SIG-M5 treated with dmso at 0.1 percent for 504 hours (cell line): ENCODE measurements around the gene FLRT2.

Experiments
- DNase-seq: peaks from one replicate; lab custom pipeline; 2025; ENCODE audit not compliant: unreplicated experiment; lab: John Stamatoyannopoulos, UW

FLRT2 gene

GRCh38 chr14:85558505-85558904, 28.6 kb downstream of the FLRT2 start:
- DNase-seq = no peak

GRCh38 chr14:85562630-85563029, 32.7 kb downstream of the FLRT2 start:
- no peak for DNase-seq

GRCh38 chr14:85564841-85565527, 35.0 kb downstream of the FLRT2 start:
- no peak for DNase-seq

GRCh38 chr14:85565862-85566296, 35.9 kb downstream of the FLRT2 start:
- no peak for DNase-seq

GRCh38 chr14:85566603-85567002, 36.7 kb downstream of the FLRT2 start:
- DNase-seq = no peak

GRCh38 chr14:85572011-85572410, 42.1 kb downstream of the FLRT2 start:
- DNase-seq = no peak

GRCh38 chr14:85572845-85573244, 42.9 kb downstream of the FLRT2 start:
- DNase-seq = no peak

- DNase-seq = no peak
Observed at GRCh38 chr14:85573406-85573805, 43.5 kb downstream of the FLRT2 start.

GRCh38 chr14:85574853-85575616, 45.1 kb downstream of the FLRT2 start:
- no peak for DNase-seq

GRCh38 chr14:85575617-85575898, 45.6 kb downstream of the FLRT2 start:
- no peak for DNase-seq

- no peak for DNase-seq
Observed at GRCh38 chr14:85576218-85576617, 46.3 kb downstream of the FLRT2 start.

GRCh38 chr14:85576848-85577542, 47.1 kb downstream of the FLRT2 start:
- DNase-seq = no peak

- DNase-seq = no peak
Observed at GRCh38 chr14:85577543-85578114, 47.7 kb downstream of the FLRT2 start.

GRCh38 chr14:85578357-85578756, 48.4 kb downstream of the FLRT2 start:
- DNase-seq = no peak

- DNase-seq = no peak
Observed at GRCh38 chr14:85578930-85579329, 49.0 kb downstream of the FLRT2 start.

GRCh38 chr14:85579942-85580341, 50.0 kb downstream of the FLRT2 start:
- no peak for DNase-seq

GRCh38 chr14:85580536-85581140, 50.7 kb downstream of the FLRT2 start:
- no peak for DNase-seq

- no peak for DNase-seq
Observed at GRCh38 chr14:85581691-85582090, 51.7 kb downstream of the FLRT2 start.

- DNase-seq = no peak
Observed at GRCh38 chr14:85583380-85583779, 53.4 kb downstream of the FLRT2 start.

- DNase-seq = no peak
Observed at GRCh38 chr14:85584481-85584880, 54.5 kb downstream of the FLRT2 start.

- DNase-seq = peak; percentile 88
Observed at GRCh38 chr14:85587151-85587711, 57.3 kb downstream of the FLRT2 start.
